Tibial nerve (tissue), 3 donors: ENCODE results near the gene DNAL4.

ENCODE experiments used
- POLR2A ChIP-seq, 2 donors: fragments of 450-650 bp; IDR thresholded peaks; one replicate each; pipeline ENCODE4 v1.6.1; 2017; ENCODE audit warnings: antibody characterized with exemption in 2 of 2, mild to moderate bottlenecking in 2 of 2, moderate library complexity in 2 of 2
- TF ChIP-seq, protein P1 (sequence below), 5 experiments: fragments of 200-600 bp in 3 of 5; fragments of 450-650 bp in 2 of 5; sonication (generic) in 3 of 5; IDR thresholded peaks; one replicate each; pipeline ENCODE4 v1.5.1; 2016 to 2019; ENCODE audit warnings: antibody characterized with exemption in 5 of 5, mild to moderate bottlenecking in 3 of 5, moderate library complexity in 2 of 5

DNA sequence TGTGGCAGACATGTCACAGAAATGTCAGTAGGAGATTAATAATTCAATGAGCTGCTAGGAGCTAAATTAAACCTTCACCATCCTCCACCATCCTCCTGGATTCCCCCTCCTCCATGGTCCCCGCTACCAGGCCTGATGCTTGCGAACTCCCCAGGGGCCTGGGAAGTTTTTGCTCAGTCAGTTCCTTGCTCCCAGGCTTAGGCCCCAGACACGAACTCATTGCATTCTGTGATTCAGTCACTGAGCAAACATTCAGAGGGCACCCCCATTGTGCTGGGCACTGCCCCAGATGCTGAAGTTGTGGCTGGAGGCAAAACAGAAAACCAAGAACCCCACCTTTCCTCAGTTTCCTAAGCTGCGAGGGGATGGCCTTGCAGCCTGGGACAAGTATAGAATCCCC is 35.5 kb upstream of the DNAL4 start:
- TF ChIP-seq, protein P1, sequence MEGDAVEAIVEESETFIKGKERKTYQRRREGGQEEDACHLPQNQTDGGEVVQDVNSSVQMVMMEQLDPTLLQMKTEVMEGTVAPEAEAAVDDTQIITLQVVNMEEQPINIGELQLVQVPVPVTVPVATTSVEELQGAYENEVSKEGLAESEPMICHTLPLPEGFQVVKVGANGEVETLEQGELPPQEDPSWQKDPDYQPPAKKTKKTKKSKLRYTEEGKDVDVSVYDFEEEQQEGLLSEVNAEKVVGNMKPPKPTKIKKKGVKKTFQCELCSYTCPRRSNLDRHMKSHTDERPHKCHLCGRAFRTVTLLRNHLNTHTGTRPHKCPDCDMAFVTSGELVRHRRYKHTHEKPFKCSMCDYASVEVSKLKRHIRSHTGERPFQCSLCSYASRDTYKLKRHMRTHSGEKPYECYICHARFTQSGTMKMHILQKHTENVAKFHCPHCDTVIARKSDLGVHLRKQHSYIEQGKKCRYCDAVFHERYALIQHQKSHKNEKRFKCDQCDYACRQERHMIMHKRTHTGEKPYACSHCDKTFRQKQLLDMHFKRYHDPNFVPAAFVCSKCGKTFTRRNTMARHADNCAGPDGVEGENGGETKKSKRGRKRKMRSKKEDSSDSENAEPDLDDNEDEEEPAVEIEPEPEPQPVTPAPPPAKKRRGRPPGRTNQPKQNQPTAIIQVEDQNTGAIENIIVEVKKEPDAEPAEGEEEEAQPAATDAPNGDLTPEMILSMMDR (IDR thresholded peaks at IDR 0.05), result no peak
- TF ChIP-seq POLR2A (IDR thresholded peaks at IDR 0.05), result no peak
